Psoas muscle (tissue), 8 donors: ENCODE data around the gene LMF2. TPM values are rescaled to one million over a fixed set of nuclear protein-coding genes. Genes with fewer than 3 reads are reported as not detected.

Experiments used
- ATAC-seq, 4 donors: fragments of 200-7000 bp; cut with Tn5 transposase; one replicate each; pipeline ENCODE4 v1.9.1; 2020; ENCODE audit warnings: moderate library complexity in 3 of 4, mild to moderate bottlenecking in 2 of 4
- DNase-seq, 2 donors: peaks; one replicate each; pipeline ENCODE4 v3.0.0-alpha.2; 2020
- H3K27ac ChIP-seq: fragments of 200-600 bp; one replicate; pipeline ENCODE4 v1.8.0; 2022
- H3K27me3 ChIP-seq, 3 donors: fragments of 200-600 bp in 1 of 3; one replicate each; pipeline versions ENCODE4 v1.6.1 to v1.8.0; 2013 to 2022; ENCODE audit warnings: low read length in 2 of 3, mild to moderate bottlenecking in 2 of 3, moderate library complexity in 1 of 3; ENCODE audit not compliant: insufficient read depth in 3 of 3
- H3K36me3 ChIP-seq, 2 donors: fragments of 200-600 bp in 1 of 2; one replicate each; pipeline versions ENCODE4 v1.6.1 to v1.8.0; 2013 to 2022; ENCODE audit warnings: low read depth in 1 of 2, mild to moderate bottlenecking in 1 of 2, moderate library complexity in 1 of 2; ENCODE audit not compliant: insufficient read depth in 1 of 2
- H3K4me1 ChIP-seq: fragments of 200-600 bp; one replicate; pipeline ENCODE4 v1.8.0; 2022
- H3K4me3 ChIP-seq: fragments of 200-600 bp; one replicate; pipeline ENCODE4 v1.8.0; 2022; ENCODE audit warnings: mild to moderate bottlenecking
- H3K9me3 ChIP-seq: fragments of 200-600 bp; one replicate; pipeline ENCODE4 v1.8.0; 2022
- WGBS, 3 donors: extraction: QIAGEN DNeasy Blood & Tissue Kit; methylation state at CpG; one replicate each; pipeline versions ENCODE4 v1.1.6 to v1.1.7; 2013; 5-methylcytosine and 5-hydroxymethylcytosine counted together
- intact Hi-C, 2 donors: fragments of 100-400 bp; cut with DNase I; formaldehyde crosslinking; loops; one replicate each; pipeline versions ENCODE4 v1.11.0 to v1.14.2; 2022
- polyA plus RNA-seq, 3 donors: library from polyadenylated mRNA; stranded (reverse); fragments of 200-250 nt; gene quantifications; one replicate each; pipeline ENCODE4 v1.2.3, GENCODE V29; 2013
- total RNA-seq, 4 donors: library from RNA; stranded (reverse); fragmentation: NEBNext Ultra II Directional in 2 of 4; extraction: Animal tissue kit (Norgen Biotek cat#: 25700) in 2 of 4; gene quantifications; one replicate each; pipeline versions ENCODE4 v1.2.1 to v1.2.4, GENCODE V29; 2021 to 2023
- TF ChIP-seq, protein P1 (sequence below): fragments of 200-600 bp; IDR thresholded peaks from one replicate; pipeline ENCODE4 v1.8.0; 2022; ENCODE audit warnings: antibody characterized with exemption
- donor health status: healthy with polysubstance abuse.
- donor health status: DM: no; HTN: no; CAD: no; lungs with moderate emphysema.
- donor health status: Bipolar disorder and iron deficiency.
- donor health status: healthy.
- donor health status: DM: yes; HTN: yes; CAD: no.
- donor health status: DM: no; HTN: no; CAD: no.
- donor health status: DM: no; HTN: no; CAD: no.
- donor health status: DM: yes; HTN: yes; CAD: no.

The LMF2 gene
- total and polyA plus RNA-seq, 7 donors: 14.9 to 24.1 (median 17.2) TPM

DNA sequence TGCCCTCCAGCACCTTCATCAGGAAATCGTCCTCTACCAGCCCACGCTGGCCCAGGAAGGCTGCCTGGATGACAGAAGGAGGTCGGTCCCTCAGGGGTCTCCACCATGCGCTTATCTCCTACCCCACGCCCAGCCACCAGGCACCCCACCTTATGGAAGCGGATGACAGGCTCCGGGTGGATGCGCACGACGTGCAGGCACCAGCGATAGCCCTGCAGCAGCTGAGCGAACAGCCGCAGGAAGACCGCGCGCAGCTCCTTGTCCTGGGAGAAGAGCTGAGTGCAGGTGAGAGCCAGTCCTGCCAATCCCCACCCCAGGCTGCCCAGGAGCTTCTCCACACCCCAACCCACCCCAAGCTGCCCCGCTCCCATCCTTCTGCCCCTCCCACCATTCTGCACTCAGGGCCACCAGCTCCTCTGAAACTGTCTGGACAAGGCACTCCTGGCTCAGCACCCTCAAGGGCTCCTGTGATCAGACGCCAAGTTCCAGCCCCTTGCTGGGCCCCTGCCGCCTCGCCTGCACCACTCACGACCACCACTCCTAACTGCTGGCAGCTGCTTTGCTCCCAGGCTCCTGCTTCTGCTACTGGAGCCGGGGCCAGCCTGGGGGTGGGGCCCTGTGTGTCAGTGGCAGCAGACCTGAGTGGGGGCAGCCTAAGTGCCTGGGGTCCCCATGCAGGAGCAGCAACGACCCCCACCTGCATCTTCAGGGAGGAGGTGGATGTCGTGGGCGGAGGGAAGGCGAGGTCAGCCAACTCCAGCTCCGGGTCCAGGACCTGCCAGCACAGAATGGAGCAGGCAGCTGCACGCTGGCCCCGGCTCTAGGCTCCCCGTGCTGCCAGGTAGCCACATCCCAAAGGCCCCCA is 42.2 kb downstream of the LMF2 start:
- Histone ChIP-seq H3K27ac (no peak overlapping the region), H3K36me3 (peaks cover 3 to 74% of the 10 kb centered on the region in 2 donors), H3K27me3 (no peaks in the 10 kb centered on the region), H3K9me3 (no peaks in the 10 kb centered on the region), H3K4me3 (no peak overlapping the region), H3K4me1 (peaks cover 14% of the 10 kb centered on the region)
- WGBS, 3 donors: 90 to 92% (median 90%) methylated on average over 30 of the region's 30 CpGs
- intact Hi-C loops: no loop called here
- TF ChIP-seq, protein P1, sequence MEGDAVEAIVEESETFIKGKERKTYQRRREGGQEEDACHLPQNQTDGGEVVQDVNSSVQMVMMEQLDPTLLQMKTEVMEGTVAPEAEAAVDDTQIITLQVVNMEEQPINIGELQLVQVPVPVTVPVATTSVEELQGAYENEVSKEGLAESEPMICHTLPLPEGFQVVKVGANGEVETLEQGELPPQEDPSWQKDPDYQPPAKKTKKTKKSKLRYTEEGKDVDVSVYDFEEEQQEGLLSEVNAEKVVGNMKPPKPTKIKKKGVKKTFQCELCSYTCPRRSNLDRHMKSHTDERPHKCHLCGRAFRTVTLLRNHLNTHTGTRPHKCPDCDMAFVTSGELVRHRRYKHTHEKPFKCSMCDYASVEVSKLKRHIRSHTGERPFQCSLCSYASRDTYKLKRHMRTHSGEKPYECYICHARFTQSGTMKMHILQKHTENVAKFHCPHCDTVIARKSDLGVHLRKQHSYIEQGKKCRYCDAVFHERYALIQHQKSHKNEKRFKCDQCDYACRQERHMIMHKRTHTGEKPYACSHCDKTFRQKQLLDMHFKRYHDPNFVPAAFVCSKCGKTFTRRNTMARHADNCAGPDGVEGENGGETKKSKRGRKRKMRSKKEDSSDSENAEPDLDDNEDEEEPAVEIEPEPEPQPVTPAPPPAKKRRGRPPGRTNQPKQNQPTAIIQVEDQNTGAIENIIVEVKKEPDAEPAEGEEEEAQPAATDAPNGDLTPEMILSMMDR: no peak
- DNase-seq (no peak), ATAC-seq (no peak)

DNA sequence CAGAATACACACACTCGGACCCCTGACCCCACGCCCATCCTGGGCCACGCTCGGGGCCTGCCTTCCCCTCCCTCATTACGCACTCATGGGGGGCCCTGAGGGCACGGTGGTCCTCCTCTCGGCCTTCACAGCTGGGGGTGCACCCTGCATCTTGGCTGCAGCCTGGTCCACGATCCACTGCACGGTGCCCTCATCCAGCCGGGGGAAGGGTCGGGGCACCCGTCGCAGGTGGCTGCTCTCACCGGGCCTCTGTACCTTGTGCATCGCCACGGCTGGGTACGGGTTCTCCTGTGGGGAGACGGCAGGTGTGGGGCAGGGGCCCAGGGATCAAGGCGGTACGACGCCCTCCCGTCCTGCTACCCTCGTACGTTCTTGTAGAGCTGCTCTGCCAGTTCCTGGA is 43.1 kb downstream of the LMF2 start:
- H3K4me1 ChIP-seq: peaks cover 7% of the 10 kb centered on the region
- no peak overlapping the region for H3K27ac ChIP-seq
- H3K4me3 ChIP-seq: no peak overlapping the region
- intact Hi-C loops: no loop called here
- 89 to 93% (median 91%) methylated on average over 24 of the region's 24 CpGs for WGBS, 3 donors
- no peak for DNase-seq
- H3K9me3 ChIP-seq: no peaks in the 10 kb centered on the region
- H3K36me3 ChIP-seq: peaks cover 3 to 83% of the 10 kb centered on the region in 2 donors
- ATAC-seq: no peak
- no peaks in the 10 kb centered on the region for H3K27me3 ChIP-seq
- TF ChIP-seq, protein P1: no peak

DNA sequence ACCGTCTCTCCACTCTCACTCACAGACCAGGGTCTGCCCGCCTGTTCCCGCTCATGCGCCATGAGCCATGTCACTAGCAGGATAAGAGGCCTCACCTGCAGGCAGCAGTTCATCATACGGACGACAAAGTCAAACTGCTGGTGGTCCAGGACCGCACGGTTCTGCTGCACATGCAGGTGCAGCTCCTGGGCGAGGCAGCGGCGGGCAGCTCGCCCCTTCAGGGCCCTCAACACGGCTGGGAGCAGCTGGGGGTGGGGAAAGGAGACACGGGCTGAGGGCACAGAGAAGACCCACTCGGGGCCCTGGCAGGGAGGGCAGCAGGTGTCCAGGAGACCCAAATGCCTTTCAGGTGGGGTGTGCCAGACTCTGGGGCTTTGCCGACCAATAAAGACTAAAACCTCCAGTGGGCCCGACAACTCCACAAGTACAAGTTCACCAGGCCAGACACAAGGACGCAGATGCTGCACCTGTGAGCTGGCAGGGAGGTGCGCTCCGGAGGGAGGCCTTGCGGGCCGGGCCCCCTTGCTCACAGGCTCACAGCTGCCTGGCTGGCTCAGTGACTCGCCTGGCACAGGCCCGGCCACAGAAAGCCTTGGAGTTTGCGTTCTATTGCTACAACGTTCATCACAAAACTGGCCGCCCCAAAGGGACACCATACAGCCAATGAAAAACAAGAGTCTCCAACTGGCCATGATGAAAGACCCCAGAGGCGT is 44.2 kb downstream of the LMF2 start:
- intact Hi-C loops: no loop called here
- no peak overlapping the region for H3K27ac ChIP-seq
- peaks cover 3 to 94% of the 10 kb centered on the region in 2 donors for H3K36me3 ChIP-seq
- H3K4me1 ChIP-seq: no peaks in the 10 kb centered on the region
- DNase-seq (no peak), ATAC-seq (no peak)
- TF ChIP-seq, protein P1: no peak
- 87 to 93% (median 91%) methylated on average over 27 to 28 of the region's 28 CpGs for WGBS, 3 donors
- H3K4me3 ChIP-seq: no peak overlapping the region
- H3K9me3 ChIP-seq: no peaks in the 10 kb centered on the region
- H3K27me3 ChIP-seq: no peaks in the 10 kb centered on the region

DNA sequence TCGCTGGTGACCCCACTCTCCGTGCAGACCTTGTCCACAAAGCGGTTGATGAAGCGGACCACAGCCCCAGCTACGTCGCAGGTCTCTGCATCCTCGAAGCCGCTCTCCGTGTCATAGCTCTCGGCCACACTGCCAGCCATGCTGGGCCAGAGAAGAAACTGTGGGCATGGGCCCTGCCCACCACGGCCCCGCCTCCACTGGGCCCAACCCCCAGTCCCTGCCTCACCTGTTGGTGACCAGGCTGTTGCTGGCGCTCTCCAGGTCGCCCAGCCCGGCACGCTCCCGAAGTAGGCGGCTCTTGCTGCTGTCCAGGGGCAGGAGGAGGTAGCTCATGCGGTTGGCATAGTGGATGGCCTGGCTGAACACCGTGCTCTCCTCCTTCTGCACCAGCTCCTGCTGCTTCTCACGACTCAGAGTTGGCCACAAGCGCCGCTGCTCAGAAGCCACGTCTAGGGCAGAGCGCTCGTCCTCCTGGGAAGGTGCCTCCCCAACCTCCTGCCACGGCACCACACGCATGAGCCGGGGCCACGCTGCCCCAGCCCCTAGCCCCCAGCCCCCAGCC is 45.4 kb downstream of the LMF2 start:
- Histone ChIP-seq H3K27ac (no peak overlapping the region), H3K4me3 (no peak overlapping the region), H3K27me3 (no peaks in the 10 kb centered on the region), H3K4me1 (no peaks in the 10 kb centered on the region), H3K9me3 (no peaks in the 10 kb centered on the region), H3K36me3 (peaks cover 3 to 100% of the 10 kb centered on the region in 2 donors)
- TF ChIP-seq, protein P1: no peak
- no peak for DNase-seq
- ATAC-seq: no peak
- WGBS, 3 donors: 92 to 97% (median 94%) methylated on average over 30 of the region's 30 CpGs
- intact Hi-C loops: no loop called here
